RWPE1 (cell line): ENCODE data around the gene LCN12.
A peak's percentile ranks its signal among the peaks of the same experiment; 100 is the strongest.

Source experiments
- CTCF ChIA-PET: fragments of 350-600 bp; sonication (Branson Sonifier 250); formaldehyde crosslinking; extraction: SDS; loops from one replicate; lab custom pipeline; 2021; lab: Yijun Ruan, JAX
- POLR2A ChIA-PET: fragments of 400-600 bp; formaldehyde crosslinking; extraction: SDS; loops from one replicate; lab custom pipeline; 2020; ENCODE audit warnings: antibody characterized with exemption; ENCODE audit not compliant: low non-redundant PET; lab: Yijun Ruan, JAX
- DNase-seq: peaks from one replicate; pipeline ENCODE4 v3.0.0; 2012; ENCODE audit warnings: low spot score
- H3K27ac ChIP-seq: fragments of 450-650 bp; 2 replicates; pipeline ENCODE4 v1.5.1; 2017
- TF ChIP-seq, protein P1 (sequence below): fragments of 450-650 bp; conservative IDR thresholded peaks from 2 replicates; pipeline ENCODE4 v1.5.1; 2017; ENCODE audit warnings: low read depth, mild to moderate bottlenecking

Gene LCN12

DNA sequence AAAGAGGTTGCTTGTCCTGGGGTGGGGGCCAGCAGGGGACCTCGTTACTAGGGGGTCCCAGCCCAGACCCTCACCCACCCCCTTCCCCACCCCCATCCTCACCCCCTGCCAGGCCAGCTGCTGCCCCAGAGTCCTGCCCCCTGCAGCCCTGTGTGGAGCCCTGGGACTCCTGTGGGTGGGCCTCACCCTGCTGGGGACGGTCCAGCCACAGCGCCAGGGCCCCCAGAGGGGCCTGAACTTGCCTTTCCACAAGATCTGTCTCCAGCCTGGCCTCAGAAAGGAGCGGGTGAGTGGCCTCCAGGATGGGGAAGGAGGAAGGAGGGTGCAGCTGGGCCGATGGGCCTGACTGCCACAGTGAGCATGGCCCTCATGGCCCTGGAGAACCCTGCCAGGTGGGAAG lies 17.7 kb downstream of the LCN12 start:
- no peak for DNase-seq
- CTCF ChIA-PET, result interaction anchor here (0.6 to 0.7 kb wide), 2 partner anchors 19 kb away, joined by 3 read pairs; no protein-coding TSS in a partner anchor
- TF ChIP-seq, protein P1, sequence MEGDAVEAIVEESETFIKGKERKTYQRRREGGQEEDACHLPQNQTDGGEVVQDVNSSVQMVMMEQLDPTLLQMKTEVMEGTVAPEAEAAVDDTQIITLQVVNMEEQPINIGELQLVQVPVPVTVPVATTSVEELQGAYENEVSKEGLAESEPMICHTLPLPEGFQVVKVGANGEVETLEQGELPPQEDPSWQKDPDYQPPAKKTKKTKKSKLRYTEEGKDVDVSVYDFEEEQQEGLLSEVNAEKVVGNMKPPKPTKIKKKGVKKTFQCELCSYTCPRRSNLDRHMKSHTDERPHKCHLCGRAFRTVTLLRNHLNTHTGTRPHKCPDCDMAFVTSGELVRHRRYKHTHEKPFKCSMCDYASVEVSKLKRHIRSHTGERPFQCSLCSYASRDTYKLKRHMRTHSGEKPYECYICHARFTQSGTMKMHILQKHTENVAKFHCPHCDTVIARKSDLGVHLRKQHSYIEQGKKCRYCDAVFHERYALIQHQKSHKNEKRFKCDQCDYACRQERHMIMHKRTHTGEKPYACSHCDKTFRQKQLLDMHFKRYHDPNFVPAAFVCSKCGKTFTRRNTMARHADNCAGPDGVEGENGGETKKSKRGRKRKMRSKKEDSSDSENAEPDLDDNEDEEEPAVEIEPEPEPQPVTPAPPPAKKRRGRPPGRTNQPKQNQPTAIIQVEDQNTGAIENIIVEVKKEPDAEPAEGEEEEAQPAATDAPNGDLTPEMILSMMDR, result no peak
- POLR2A ChIA-PET, result interaction anchor here (0.7 kb wide), 1 partner anchor 22 kb away, joined by 3 read pairs; no protein-coding TSS in a partner anchor
- no peak overlapping the region for H3K27ac ChIP-seq

DNA sequence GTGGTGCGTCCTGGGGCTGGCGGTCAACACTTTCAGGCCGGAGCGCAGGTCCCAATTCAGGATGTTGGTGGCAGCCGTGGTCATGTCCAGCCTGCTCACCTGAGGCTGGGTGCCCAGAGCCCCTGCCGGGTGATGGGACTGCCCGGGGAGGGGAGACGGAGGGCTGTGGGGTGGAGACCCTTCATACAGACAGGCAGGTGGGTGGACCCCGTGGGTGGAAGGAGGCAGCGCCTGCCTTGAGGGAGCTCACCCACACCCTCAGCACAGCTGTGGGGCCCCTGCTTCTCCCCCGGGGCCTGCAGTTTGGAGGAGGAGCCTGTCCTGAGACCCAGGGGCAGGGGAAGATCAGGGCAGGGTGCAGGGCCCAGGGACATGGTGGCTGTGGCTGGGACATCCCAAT lies 18.3 kb downstream of the LCN12 start:
- no peak for DNase-seq
- ChIA-PET POLR2A (interaction anchor here (0.7 kb wide), 1 partner anchor 23 kb away, joined by 3 read pairs; no protein-coding TSS in a partner anchor), CTCF (interaction anchor here (0.7 kb wide), 1 partner anchor 120 kb away, joined by 4 read pairs; no protein-coding TSS in a partner anchor)
- no peak overlapping the region for H3K27ac ChIP-seq
- TF ChIP-seq, protein P1, result no peak

DNA sequence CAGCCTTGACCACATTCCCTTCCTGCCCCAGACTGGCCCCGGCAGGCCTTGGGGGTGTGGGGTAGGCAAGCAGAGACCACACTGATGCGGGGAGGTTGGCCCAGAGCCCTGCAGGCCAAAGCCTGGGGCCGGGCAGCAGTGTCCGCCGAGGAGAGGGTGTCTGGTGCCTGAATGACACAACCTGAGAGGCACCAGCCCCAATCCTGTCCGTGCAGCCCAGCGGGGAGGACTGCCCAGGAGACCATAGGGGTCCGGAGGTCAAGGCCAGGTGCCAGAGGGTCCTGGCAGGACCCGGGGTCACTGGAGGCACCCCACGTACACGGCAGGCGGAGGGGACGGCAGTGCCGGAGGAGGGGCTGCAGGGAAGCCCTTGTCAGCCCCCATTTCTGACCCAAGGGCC lies 19.7 kb downstream of the LCN12 start:
- DNase-seq, result no peak
- TF ChIP-seq, protein P1, result no peak
- H3K27ac ChIP-seq, result no peak overlapping the region; the same call in 1 of the 2 replicates
- ChIA-PET POLR2A (no interaction called here), CTCF (interaction anchor here (0.5 to 1.3 kb wide), 2 partner anchors 57 to 265 kb away, joined by 3 to 4 read pairs; no protein-coding TSS in a partner anchor)

DNA sequence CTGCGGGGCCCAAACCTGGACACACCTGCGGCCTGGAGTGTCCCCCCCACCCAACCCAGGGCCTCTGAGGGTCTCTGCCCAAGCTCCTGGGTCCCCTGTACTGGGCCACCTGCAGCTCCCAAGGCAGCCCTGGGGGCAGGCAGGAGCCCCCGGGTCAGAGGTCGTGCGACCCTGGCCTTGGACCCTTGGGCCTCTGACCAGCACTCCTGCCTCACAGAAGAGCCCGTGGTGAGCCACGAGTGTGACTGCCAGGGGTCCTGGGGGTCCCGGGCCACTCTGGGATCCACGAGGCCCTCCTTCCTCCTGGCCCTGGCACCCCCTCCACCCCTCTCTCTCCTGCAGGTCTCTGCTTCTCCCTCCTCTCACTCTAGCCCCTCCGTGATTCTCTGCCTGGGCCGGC lies 20.3 kb downstream of the LCN12 start:
- H3K27ac ChIP-seq, result peak overlapping the region; percentile 80; the same call in 1 of the 2 replicates
- TF ChIP-seq, protein P1, result no peak
- CTCF ChIA-PET, result interaction anchor here (1.3 kb wide), 1 partner anchor 56 kb away, joined by 3 read pairs; no protein-coding TSS in a partner anchor
- no peak for DNase-seq
- POLR2A ChIA-PET, result no interaction called here

DNA sequence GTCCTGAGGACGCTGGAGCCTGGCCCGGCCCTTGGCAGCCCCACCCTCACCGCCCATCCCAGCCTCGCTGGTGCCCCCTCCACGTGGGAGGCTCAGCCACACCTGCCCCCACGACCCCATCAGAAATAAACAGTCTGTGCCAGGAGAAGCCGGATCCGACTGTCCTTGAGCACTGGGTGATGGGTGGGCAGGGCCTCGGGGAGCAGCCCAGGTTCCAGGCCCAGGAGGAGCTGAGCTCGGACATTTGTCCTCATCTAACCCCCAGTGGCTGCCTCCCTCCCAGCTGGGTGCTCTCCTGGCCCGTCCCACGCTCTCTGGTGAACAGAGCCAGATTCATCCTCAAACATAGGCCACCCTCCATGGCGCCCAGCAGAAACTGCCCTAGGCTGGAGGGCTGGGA lies 20.7 kb downstream of the LCN12 start:
- POLR2A ChIA-PET, result no interaction called here
- H3K27ac ChIP-seq, result peak overlapping the region; percentile 80
- CTCF ChIA-PET, result interaction anchor here (1.0 to 1.3 kb wide), 2 partner anchors 10 to 56 kb away, joined by 3 read pairs; no protein-coding TSS in a partner anchor
- no peak for DNase-seq
- TF ChIP-seq, protein P1, result no peak

DNA sequence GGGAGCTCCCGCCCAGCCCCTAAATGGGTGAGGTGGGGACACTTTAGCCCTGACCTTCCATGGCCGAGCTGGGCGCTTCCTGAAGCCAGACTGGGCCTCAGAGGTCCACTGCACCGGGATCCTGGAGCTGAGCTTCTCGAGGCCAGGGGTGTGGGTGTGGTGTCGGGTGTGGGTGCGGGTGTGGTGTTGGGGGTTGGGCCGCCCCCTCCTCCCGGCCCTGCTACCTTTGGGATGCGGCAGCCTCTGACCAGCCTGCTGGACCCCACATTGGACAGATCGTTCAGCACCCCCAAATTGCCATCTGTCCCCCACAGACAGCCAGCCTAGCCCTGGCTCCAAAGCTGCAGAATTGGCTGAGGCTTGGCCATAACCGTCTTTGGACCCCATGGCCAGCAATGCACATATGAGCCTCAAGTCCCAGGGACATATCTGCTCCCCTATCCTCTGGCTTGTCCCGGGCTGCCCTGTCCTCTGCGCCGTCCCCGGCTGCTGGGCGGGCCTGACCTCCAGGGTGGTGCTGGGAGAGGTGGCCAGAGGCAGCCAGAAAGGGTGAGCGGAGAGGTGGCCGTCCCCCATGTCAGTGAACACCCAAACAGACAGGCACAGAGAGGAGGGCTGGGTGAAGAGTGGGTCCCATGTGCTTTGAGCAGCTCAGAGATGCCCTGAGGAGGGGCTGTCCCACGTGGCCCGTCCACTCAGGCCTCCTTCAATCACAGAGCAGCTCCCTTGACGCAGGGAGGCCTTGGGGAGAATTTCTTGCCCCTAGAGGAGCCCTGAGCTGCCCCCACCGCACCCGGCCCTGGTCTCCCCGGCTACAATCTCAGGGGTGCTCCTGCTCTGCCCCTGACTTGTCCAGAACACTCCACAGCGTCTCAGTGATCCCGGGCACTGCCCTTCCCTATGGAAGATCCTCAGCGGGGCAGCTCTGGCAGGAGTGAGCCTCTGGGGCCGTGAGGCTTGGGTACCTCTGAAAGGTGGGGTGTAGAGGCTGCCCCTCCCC lies 21.8 kb downstream of the LCN12 start:
- no peak for DNase-seq
- TF ChIP-seq, protein P1, result no peak
- CTCF ChIA-PET, result interaction anchor here (0.6 to 1.7 kb wide), 4 partner anchors 9 to 73 kb away, joined by 3 to 4 read pairs (median 4); partner anchors contain the start of gene NPDC1
- POLR2A ChIA-PET, result no interaction called here
- H3K27ac ChIP-seq, result peak overlapping the region; percentile 80
